Trophoblast cell (in vitro differentiated cells and primary cell): ENCODE measurements around the gene KCNH8.

ENCODE experiments used
- DNase-seq, 2 donors: peaks; one replicate each; pipeline ENCODE4 v3.0.0-alpha.2; 2016
- H2AFZ ChIP-seq: 2 replicates; pipeline ENCODE4 v1.6.1; 2013; ENCODE audit warnings: low read length, moderate library complexity, mild to moderate bottlenecking; ENCODE audit not compliant: insufficient read depth, poor library complexity
- H2AK5ac ChIP-seq: 2 replicates; pipeline ENCODE4 v1.6.1; 2013; ENCODE audit warnings: mild to moderate bottlenecking, low read length
- H2BK120ac ChIP-seq: 2 replicates; pipeline ENCODE4 v1.6.1; 2013; ENCODE audit warnings: low read length, mild to moderate bottlenecking, moderate library complexity; ENCODE audit not compliant: insufficient read depth, poor library complexity
- H2BK12ac ChIP-seq: 2 replicates; pipeline ENCODE4 v1.6.1; 2013; ENCODE audit warnings: mild to moderate bottlenecking, low read length, moderate library complexity
- H2BK5ac ChIP-seq: 2 replicates; pipeline ENCODE4 v1.6.1; 2013; ENCODE audit warnings: low read length, low read depth, moderate library complexity, mild to moderate bottlenecking; ENCODE audit not compliant: poor library complexity
- H3K14ac ChIP-seq: 2 replicates; pipeline ENCODE4 v1.6.1; 2013; ENCODE audit warnings: mild to moderate bottlenecking, low read length
- H3K18ac ChIP-seq: 2 replicates; pipeline ENCODE4 v1.6.1; 2013; ENCODE audit warnings: mild to moderate bottlenecking, low read length
- H3K23ac ChIP-seq: 2 replicates; pipeline ENCODE4 v1.6.1; 2013; ENCODE audit warnings: low read length
- H3K27ac ChIP-seq: 2 replicates; pipeline ENCODE4 v1.5.1; 2013; ENCODE audit warnings: low read depth, mild to moderate bottlenecking, inconsistent platforms, low read length, moderate library complexity
- H3K27me3 ChIP-seq: 2 replicates; pipeline ENCODE4 v1.6.1; 2013; ENCODE audit warnings: inconsistent platforms, mild to moderate bottlenecking, low read length, moderate library complexity; ENCODE audit not compliant: insufficient read depth
- H3K36me3 ChIP-seq, 2 experiments: 1 replicate in 1 of 2; 2 replicates in 1 of 2; pipeline ENCODE4 v1.6.1; 2013; ENCODE audit warnings: low read length in 2 of 2, mild to moderate bottlenecking in 2 of 2, moderate library complexity in 1 of 2; ENCODE audit not compliant: insufficient read depth in 2 of 2, control insufficient read depth in 1 of 2
- H3K4ac ChIP-seq: 2 replicates; pipeline ENCODE4 v1.6.1; 2013; ENCODE audit warnings: low read depth, mild to moderate bottlenecking, low read length, moderate library complexity
- H3K4me1 ChIP-seq, 2 experiments: 1 replicate in 1 of 2; 2 replicates in 1 of 2; pipeline ENCODE4 v1.6.1; 2013; ENCODE audit warnings: low read length in 2 of 2, mild to moderate bottlenecking in 2 of 2, moderate library complexity in 1 of 2; ENCODE audit not compliant: insufficient read depth in 2 of 2, control insufficient read depth in 1 of 2
- H3K4me2 ChIP-seq: 2 replicates; pipeline ENCODE4 v1.6.1; 2013; ENCODE audit warnings: inconsistent platforms, mild to moderate bottlenecking, low read length, moderate library complexity
- H3K4me3 ChIP-seq: 2 replicates; pipeline ENCODE4 v1.5.1; 2013; ENCODE audit warnings: mild to moderate bottlenecking, low read depth, low read length, inconsistent platforms
- H3K79me1 ChIP-seq: one replicate; pipeline ENCODE4 v1.6.1; 2013; ENCODE audit warnings: low read length
- H3K79me2 ChIP-seq: 2 replicates; pipeline ENCODE4 v1.6.1; 2013; ENCODE audit warnings: low read length, mild to moderate bottlenecking; ENCODE audit not compliant: control insufficient read depth, insufficient read depth, poor library complexity
- H3K9ac ChIP-seq: 2 replicates; pipeline ENCODE4 v1.6.1; 2013; ENCODE audit warnings: mild to moderate bottlenecking, low read length
- H3K9me3 ChIP-seq: 2 replicates; pipeline ENCODE4 v1.6.1; 2013; ENCODE audit warnings: low read depth, mild to moderate bottlenecking, control low read depth, inconsistent platforms, low read length; ENCODE audit not compliant: insufficient read depth
- H4K12ac ChIP-seq: 2 replicates; pipeline ENCODE4 v1.6.1; 2013; ENCODE audit warnings: low read depth, mild to moderate bottlenecking, low read length, moderate library complexity
- H4K8ac ChIP-seq: 2 replicates; pipeline ENCODE4 v1.6.1; 2013; ENCODE audit warnings: low read depth, mild to moderate bottlenecking, low read length, moderate library complexity
- H4K91ac ChIP-seq: one replicate; pipeline ENCODE4 v1.6.1; 2013; ENCODE audit warnings: low read depth, mild to moderate bottlenecking, low read length, moderate library complexity
- WGBS: extraction: QIAGEN DNeasy Blood & Tissue Kit; methylation state at CpG from one replicate; pipeline ENCODE4 v1.1.7; 2013; ENCODE audit warnings: missing lambda C conversion rate; ENCODE audit not compliant: insufficient read length, insufficient coverage; ENCODE audit errors: extremely low coverage; 5-methylcytosine and 5-hydroxymethylcytosine counted together

Gene KCNH8

GRCh38 chr3:19425825-19426224 is 277.5 kb downstream of the KCNH8 start:
- Histone ChIP-seq H3K36me3 (no peaks in the 10 kb centered on the region), H2AK5ac (no peak overlapping the region), H4K8ac (no peak overlapping the region), H3K18ac (no peak overlapping the region), H3K14ac (no peak overlapping the region), H2BK5ac (no peak overlapping the region), H3K4me3 (no peak overlapping the region), H3K27me3 (no peaks in the 10 kb centered on the region), H4K91ac (no peak overlapping the region), H2AFZ (no peak overlapping the region), H3K27ac (no peak overlapping the region), H3K9ac (no peak overlapping the region), H3K4ac (no peak overlapping the region), H3K4me2 (no peak overlapping the region), H2BK120ac (no peak overlapping the region), H3K23ac (no peak overlapping the region), H3K79me1 (no peaks in the 10 kb centered on the region), H2BK12ac (no peak overlapping the region), H3K4me1 (no peaks in the 10 kb centered on the region), H3K79me2 (no peaks in the 10 kb centered on the region), H3K9me3 (no peaks in the 10 kb centered on the region), H4K12ac (no peak overlapping the region)
- no CpG with 5 or more reads among the region's 1 CpG for WGBS
- DNase-seq = no peak

- no peak overlapping the region for H2BK12ac ChIP-seq
- no peak overlapping the region for H3K4ac ChIP-seq
- no peak overlapping the region for H2BK120ac ChIP-seq
- no peaks in the 10 kb centered on the region for H3K36me3 ChIP-seq
- DNase-seq = no peak
- no peak overlapping the region for H3K9ac ChIP-seq
- H3K27me3 ChIP-seq = no peaks in the 10 kb centered on the region
- no peaks in the 10 kb centered on the region for H3K79me1 ChIP-seq
- no peak overlapping the region for H3K18ac ChIP-seq
- no CpG with 5 or more reads among the region's 1 CpG for WGBS
- no peak overlapping the region for H3K14ac ChIP-seq
- H3K4me3 ChIP-seq = no peak overlapping the region
- H3K23ac ChIP-seq = no peak overlapping the region
- no peak overlapping the region for H2AFZ ChIP-seq
- no peak overlapping the region for H2AK5ac ChIP-seq
- no peak overlapping the region for H4K91ac ChIP-seq
- no peak overlapping the region for H4K8ac ChIP-seq
- H3K9me3 ChIP-seq = no peaks in the 10 kb centered on the region
- H3K4me2 ChIP-seq = no peak overlapping the region
- no peak overlapping the region for H2BK5ac ChIP-seq
- no peaks in the 10 kb centered on the region for H3K4me1 ChIP-seq
- H3K79me2 ChIP-seq = no peaks in the 10 kb centered on the region
- no peak overlapping the region for H3K27ac ChIP-seq
- H4K12ac ChIP-seq = no peak overlapping the region
These were observed 279.3 kb downstream of the KCNH8 start for GRCh38 chr3:19427422-19428149.

GRCh38 chr3:19428729-19429128 is 280.4 kb downstream of the KCNH8 start:
- H2AFZ ChIP-seq = no peak overlapping the region
- no peak overlapping the region for H2BK12ac ChIP-seq
- no peak overlapping the region for H3K27ac ChIP-seq
- WGBS = no CpG with 5 or more reads among the region's 7 CpGs
- no peak overlapping the region for H3K4ac ChIP-seq
- no peak overlapping the region for H3K9ac ChIP-seq
- H3K4me1 ChIP-seq = no peaks in the 10 kb centered on the region
- H3K27me3 ChIP-seq = no peaks in the 10 kb centered on the region
- H3K4me3 ChIP-seq = no peak overlapping the region
- DNase-seq = no peak
- H3K79me1 ChIP-seq = no peaks in the 10 kb centered on the region
- no peak overlapping the region for H3K14ac ChIP-seq
- H3K23ac ChIP-seq = no peak overlapping the region
- H3K18ac ChIP-seq = no peak overlapping the region
- H3K9me3 ChIP-seq = no peaks in the 10 kb centered on the region
- H4K12ac ChIP-seq = no peak overlapping the region
- H3K36me3 ChIP-seq = no peaks in the 10 kb centered on the region
- H2BK5ac ChIP-seq = no peak overlapping the region
- H4K8ac ChIP-seq = no peak overlapping the region
- H4K91ac ChIP-seq = no peak overlapping the region
- no peaks in the 10 kb centered on the region for H3K79me2 ChIP-seq
- no peak overlapping the region for H2AK5ac ChIP-seq
- H3K4me2 ChIP-seq = no peak overlapping the region
- H2BK120ac ChIP-seq = no peak overlapping the region

- no peak overlapping the region for H3K9ac ChIP-seq
- H3K27ac ChIP-seq = no peak overlapping the region
- no peaks in the 10 kb centered on the region for H3K36me3 ChIP-seq
- no peaks in the 10 kb centered on the region for H3K9me3 ChIP-seq
- H3K18ac ChIP-seq = no peak overlapping the region
- H2AFZ ChIP-seq = no peak overlapping the region
- DNase-seq = no peak
- H4K91ac ChIP-seq = no peak overlapping the region
- no peak overlapping the region for H2BK5ac ChIP-seq
- no peaks in the 10 kb centered on the region for H3K79me2 ChIP-seq
- no peak overlapping the region for H2BK120ac ChIP-seq
- H2AK5ac ChIP-seq = no peak overlapping the region
- H3K27me3 ChIP-seq = no peaks in the 10 kb centered on the region
- no peak overlapping the region for H4K8ac ChIP-seq
- H3K4ac ChIP-seq = no peak overlapping the region
- H3K79me1 ChIP-seq = no peaks in the 10 kb centered on the region
- no peak overlapping the region for H3K23ac ChIP-seq
- H4K12ac ChIP-seq = no peak overlapping the region
- H2BK12ac ChIP-seq = no peak overlapping the region
- H3K14ac ChIP-seq = no peak overlapping the region
- no peak overlapping the region for H3K4me2 ChIP-seq
- WGBS = no CpG with 5 or more reads among the region's 2 CpGs
- no peak overlapping the region for H3K4me3 ChIP-seq
- H3K4me1 ChIP-seq = no peaks in the 10 kb centered on the region
These were observed 284.4 kb downstream of the KCNH8 start for GRCh38 chr3:19432669-19433068.
